OCI-LY7 (cell line): ENCODE data around the gene LRRC26.

Source experiments
- CTCF ChIP-seq: fragments of 200-600 bp; sonication (generic); conservative IDR thresholded peaks from 2 replicates; pipeline ENCODE4 v1.5.1; 2014; ENCODE audit warnings: mild to moderate bottlenecking, antibody characterized with exemption, low read length, moderate library complexity, mixed read lengths
- EZH2phosphoT487 ChIP-seq: fragments of 200-600 bp; sonication (generic); IDR thresholded peaks from 2 replicates; pipeline ENCODE4 v1.6.1; 2018; ENCODE audit warnings: low read depth, borderline replicate concordance, mild to moderate bottlenecking, mixed run types, antibody characterized with exemption, low read length, moderate library complexity, mixed read lengths

- no peak for TF ChIP-seq CTCF
- no peak for TF ChIP-seq EZH2phosphoT487
Measured at GRCh38 chr9:137200311-137201204, 30.7 kb upstream of the LRRC26 start, which contains the start of gene TPRN.
